ENCODE measurements around the gene ZNF688. TPM values are rescaled to one million over a fixed set of nuclear protein-coding genes. Genes with fewer than 3 reads are reported as not detected.

Gene ZNF688
- total and polyA plus RNA-seq, 9 of the 15 experiments (the other 6 are each of a cell fraction or from before 2014, with no cell fraction given): 0.48 to 12.9 (median 4.5) TPM

DNA sequence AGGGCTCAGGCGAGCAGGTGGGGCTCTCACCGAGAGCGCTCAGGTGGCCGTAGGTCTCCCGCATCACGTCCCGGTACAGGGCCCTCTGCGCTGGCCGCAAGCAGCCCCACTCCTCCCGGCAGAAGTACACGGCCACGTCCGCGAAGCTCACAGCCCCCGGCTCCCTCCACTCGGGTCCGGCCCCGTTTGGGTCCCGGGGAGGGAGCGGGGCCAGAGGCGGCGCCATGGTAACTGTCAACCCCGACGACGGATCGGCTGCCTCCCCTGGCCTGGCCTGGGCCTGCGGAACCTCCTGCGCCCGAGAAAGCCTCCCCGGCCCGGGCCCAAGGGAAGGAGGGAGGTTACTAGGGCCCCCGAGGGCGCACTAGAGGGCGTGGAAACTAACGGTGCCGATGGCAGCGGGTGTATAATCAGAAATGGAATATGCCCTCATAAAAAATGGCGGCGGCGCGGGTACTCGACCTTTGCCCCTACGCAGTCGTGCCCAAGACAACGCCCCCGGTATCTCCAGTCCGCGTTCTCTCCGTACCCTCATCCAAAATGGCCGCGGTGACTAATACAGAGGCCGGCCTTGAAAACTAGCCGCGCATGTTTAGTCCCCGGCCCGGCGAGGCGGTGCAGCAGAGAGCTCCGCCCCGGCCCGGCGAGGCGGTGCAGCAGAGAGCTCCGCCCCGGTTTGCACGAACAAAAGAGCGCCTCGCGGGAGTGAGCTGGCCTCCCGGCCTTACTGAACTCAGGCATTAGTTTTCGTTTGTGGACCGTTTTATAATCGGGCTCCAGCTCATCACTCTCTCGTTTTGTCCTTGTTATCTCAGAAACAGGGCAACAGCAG, 13.3 kb downstream of the ZNF688 start, which contains the start of gene ZNF764 (continued):
- no peak for TF ChIP-seq CBX8 (IDR thresholded peaks at IDR 0.05; ENCODE audit: borderline replicate concordance, extremely low read depth, low read depth, low read length, poor library complexity, severe bottlenecking)
- no peak for TF ChIP-seq ZNF354B (CRISPR knock-in tag; IDR thresholded peaks at IDR 0.05)
- TF ChIP-seq KDM4B (IDR thresholded peaks at IDR 0.05; ENCODE audit: borderline replicate concordance in 2 of 2, low read depth in 1 of 2): no peak; a peak in 1 of 4 replicates
- TF ChIP-seq, protein P1, sequence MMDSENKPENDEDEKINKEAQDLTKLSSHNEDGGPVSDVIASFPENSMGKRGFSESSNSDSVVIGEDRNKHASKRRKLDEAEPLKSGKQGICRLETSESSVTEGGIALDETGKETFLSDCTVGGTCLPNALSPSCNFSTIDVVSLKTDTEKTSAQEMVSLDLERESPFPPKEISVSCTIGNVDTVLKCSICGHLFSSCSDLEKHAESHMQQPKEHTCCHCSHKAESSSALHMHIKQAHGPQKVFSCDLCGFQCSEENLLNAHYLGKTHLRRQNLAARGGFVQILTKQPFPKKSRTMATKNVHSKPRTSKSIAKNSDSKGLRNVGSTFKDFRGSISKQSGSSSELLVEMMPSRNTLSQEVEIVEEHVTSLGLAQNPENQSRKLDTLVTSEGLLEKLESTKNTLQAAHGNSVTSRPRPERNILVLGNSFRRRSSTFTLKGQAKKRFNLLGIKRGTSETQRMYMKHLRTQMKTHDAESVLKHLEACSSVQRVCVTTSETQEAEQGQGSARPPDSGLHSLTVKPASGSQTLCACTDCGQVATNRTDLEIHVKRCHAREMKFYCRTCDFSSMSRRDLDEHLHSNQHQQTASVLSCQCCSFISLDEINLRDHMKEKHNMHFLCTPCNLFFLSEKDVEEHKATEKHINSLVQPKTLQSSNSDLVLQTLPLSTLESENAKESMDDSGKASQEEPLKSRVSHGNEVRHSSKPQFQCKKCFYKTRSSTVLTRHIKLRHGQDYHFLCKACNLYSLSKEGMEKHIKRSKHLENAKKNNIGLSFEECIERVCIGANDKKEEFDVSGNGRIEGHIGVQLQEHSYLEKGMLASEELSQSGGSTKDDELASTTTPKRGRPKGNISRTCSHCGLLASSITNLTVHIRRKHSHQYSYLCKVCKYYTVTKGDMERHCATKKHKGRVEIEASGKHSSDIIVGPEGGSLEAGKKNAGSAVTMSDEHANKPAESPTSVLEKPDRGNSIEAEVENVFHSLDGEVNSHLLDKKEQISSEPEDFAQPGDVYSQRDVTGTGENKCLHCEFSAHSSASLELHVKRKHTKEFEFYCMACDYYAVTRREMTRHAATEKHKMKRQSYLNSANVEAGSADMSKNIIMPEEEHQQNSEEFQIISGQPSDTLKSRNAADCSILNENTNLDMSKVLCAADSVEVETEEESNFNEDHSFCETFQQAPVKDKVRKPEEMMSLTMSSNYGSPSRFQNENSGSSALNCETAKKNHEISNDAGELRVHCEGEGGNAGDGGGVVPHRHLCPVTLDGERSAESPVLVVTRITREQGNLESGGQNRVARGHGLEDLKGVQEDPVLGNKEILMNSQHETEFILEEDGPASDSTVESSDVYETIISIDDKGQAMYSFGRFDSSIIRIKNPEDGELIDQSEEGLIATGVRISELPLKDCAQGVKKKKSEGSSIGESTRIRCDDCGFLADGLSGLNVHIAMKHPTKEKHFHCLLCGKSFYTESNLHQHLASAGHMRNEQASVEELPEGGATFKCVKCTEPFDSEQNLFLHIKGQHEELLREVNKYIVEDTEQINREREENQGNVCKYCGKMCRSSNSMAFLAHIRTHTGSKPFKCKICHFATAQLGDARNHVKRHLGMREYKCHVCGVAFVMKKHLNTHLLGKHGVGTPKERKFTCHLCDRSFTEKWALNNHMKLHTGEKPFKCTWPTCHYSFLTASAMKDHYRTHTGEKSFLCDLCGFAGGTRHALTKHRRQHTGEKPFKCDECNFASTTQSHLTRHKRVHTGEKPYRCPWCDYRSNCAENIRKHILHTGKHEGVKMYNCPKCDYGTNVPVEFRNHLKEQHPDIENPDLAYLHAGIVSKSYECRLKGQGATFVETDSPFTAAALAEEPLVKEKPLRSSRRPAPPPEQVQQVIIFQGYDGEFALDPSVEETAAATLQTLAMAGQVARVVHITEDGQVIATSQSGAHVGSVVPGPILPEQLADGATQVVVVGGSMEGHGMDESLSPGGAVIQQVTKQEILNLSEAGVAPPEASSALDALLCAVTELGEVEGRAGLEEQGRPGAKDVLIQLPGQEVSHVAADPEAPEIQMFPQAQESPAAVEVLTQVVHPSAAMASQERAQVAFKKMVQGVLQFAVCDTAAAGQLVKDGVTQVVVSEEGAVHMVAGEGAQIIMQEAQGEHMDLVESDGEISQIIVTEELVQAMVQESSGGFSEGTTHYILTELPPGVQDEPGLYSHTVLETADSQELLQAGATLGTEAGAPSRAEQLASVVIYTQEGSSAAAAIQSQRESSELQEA (IDR thresholded peaks at IDR 0.05; ENCODE audit: low read depth): no peak
- peak; percentile 37 for TF ChIP-seq TCF3 (CRISPR knock-in tag; IDR thresholded peaks at IDR 0.05)
- TF ChIP-seq ZNF232 (CRISPR knock-in tag; IDR thresholded peaks at IDR 0.05): no peak
- TF ChIP-seq, protein P2, sequence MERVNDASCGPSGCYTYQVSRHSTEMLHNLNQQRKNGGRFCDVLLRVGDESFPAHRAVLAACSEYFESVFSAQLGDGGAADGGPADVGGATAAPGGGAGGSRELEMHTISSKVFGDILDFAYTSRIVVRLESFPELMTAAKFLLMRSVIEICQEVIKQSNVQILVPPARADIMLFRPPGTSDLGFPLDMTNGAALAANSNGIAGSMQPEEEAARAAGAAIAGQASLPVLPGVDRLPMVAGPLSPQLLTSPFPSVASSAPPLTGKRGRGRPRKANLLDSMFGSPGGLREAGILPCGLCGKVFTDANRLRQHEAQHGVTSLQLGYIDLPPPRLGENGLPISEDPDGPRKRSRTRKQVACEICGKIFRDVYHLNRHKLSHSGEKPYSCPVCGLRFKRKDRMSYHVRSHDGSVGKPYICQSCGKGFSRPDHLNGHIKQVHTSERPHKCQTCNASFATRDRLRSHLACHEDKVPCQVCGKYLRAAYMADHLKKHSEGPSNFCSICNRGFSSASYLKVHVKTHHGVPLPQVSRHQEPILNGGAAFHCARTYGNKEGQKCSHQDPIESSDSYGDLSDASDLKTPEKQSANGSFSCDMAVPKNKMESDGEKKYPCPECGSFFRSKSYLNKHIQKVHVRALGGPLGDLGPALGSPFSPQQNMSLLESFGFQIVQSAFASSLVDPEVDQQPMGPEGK (CRISPR knock-in tag; IDR thresholded peaks at IDR 0.05; ENCODE audit: borderline replicate concordance): no peak
- TF ChIP-seq, protein P3, sequence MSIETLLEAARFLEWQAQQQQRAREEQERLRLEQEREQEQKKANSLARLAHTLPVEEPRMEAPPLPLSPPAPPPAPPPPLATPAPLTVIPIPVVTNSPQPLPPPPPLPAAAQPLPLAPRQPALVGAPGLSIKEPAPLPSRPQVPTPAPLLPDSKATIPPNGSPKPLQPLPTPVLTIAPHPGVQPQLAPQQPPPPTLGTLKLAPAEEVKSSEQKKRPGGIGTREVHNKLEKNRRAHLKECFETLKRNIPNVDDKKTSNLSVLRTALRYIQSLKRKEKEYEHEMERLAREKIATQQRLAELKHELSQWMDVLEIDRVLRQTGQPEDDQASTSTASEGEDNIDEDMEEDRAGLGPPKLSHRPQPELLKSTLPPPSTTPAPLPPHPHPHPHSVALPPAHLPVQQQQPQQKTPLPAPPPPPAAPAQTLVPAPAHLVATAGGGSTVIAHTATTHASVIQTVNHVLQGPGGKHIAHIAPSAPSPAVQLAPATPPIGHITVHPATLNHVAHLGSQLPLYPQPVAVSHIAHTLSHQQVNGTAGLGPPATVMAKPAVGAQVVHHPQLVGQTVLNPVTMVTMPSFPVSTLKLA (conservative IDR thresholded peaks at IDR 0.05): peak; percentile 59 to 84; a peak in 3 of 4 replicates
- TF ChIP-seq, protein P4, sequence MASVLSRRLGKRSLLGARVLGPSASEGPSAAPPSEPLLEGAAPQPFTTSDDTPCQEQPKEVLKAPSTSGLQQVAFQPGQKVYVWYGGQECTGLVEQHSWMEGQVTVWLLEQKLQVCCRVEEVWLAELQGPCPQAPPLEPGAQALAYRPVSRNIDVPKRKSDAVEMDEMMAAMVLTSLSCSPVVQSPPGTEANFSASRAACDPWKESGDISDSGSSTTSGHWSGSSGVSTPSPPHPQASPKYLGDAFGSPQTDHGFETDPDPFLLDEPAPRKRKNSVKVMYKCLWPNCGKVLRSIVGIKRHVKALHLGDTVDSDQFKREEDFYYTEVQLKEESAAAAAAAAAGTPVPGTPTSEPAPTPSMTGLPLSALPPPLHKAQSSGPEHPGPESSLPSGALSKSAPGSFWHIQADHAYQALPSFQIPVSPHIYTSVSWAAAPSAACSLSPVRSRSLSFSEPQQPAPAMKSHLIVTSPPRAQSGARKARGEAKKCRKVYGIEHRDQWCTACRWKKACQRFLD (CRISPR knock-in tag; IDR thresholded peaks at IDR 0.05): peak; percentile 80; the same call in 1 of the 2 replicates
- TF ChIP-seq ZNF146 (CRISPR knock-in tag; IDR thresholded peaks at IDR 0.05; ENCODE audit: unreplicated experiment): no peak
- no peak for TF ChIP-seq NCOA2 (IDR thresholded peaks at IDR 0.05; ENCODE audit: partially characterized antibody in 2 of 2)
